Left lung (tissue), 10 donors: ENCODE results near the gene IGF2. TPM values are rescaled to one million over a fixed set of nuclear protein-coding genes. Genes with fewer than 3 reads are reported as not detected.

Source experiments
- ATAC-seq: fragments of 200-7000 bp; cut with Tn5 transposase; one replicate; pipeline ENCODE4 v1.9.1; 2020; ENCODE audit warnings: moderate library complexity
- DNase-seq, 4 donors: peaks; one replicate each; pipeline ENCODE4 v3.0.0-alpha.2; 2013 to 2020
- H3K27ac ChIP-seq, 2 donors: fragments of 200-600 bp; sonication (generic) in 1 of 2; one replicate each; pipeline versions ENCODE4 v1.5.0 to v1.8.0; 2020 to 2021
- H3K27me3 ChIP-seq, 2 donors: fragments of 200-600 bp; sonication (generic) in 1 of 2; one replicate each; pipeline versions ENCODE4 v1.5.0 to v1.8.0; 2020 to 2021
- H3K36me3 ChIP-seq, 2 donors: fragments of 200-600 bp; sonication (generic) in 1 of 2; one replicate each; pipeline versions ENCODE4 v1.5.0 to v1.8.0; 2020 to 2021
- H3K4me1 ChIP-seq, 2 donors: fragments of 200-600 bp; one replicate each; pipeline ENCODE4 v1.8.0; 2021
- H3K4me3 ChIP-seq, 2 donors: fragments of 200-600 bp; sonication (generic) in 1 of 2; one replicate each; pipeline versions ENCODE4 v1.5.0 to v1.8.0; 2020 to 2021; ENCODE audit warnings: mild to moderate bottlenecking in 1 of 2
- H3K9me3 ChIP-seq, 2 donors: fragments of 200-600 bp; sonication (generic) in 1 of 2; one replicate each; pipeline versions ENCODE4 v1.5.0 to v1.8.0; 2020 to 2021
- intact Hi-C, 2 donors: fragments of 100-400 bp; cut with DNase I; formaldehyde crosslinking; loops; one replicate each; pipeline versions ENCODE4 v1.11.2 to v1.14.2; 2022
- polyA plus RNA-seq, 6 donors: library from polyadenylated mRNA; unstranded; fragments of 120-200 nt; gene quantifications; one replicate each; pipeline ENCODE4 v1.2.1, GENCODE V29; 2013; ENCODE audit not compliant: insufficient read length in 6 of 6
- total RNA-seq, 2 donors: library from RNA; stranded (reverse); fragmentation: NEBNext Ultra II Directional; extraction: Animal tissue kit (Norgen Biotek cat#: 25700); gene quantifications; one replicate each; pipeline ENCODE4 v1.2.1, GENCODE V29; 2021
- TF ChIP-seq, protein P1 (sequence below), 2 donors: fragments of 200-600 bp; sonication (generic) in 1 of 2; IDR thresholded peaks; one replicate each; pipeline versions ENCODE4 v1.5.0 to v1.8.0; 2021; ENCODE audit warnings: antibody characterized with exemption in 2 of 2
- donor health status: DM: no; HTN: yes; CAD: no.
- donor health status: DM: no; HTN: no; CAD: no.

IGF2 gene
- total and polyA plus RNA-seq, 8 donors: 12.0 to 118 (median 92.1) TPM

DNA sequence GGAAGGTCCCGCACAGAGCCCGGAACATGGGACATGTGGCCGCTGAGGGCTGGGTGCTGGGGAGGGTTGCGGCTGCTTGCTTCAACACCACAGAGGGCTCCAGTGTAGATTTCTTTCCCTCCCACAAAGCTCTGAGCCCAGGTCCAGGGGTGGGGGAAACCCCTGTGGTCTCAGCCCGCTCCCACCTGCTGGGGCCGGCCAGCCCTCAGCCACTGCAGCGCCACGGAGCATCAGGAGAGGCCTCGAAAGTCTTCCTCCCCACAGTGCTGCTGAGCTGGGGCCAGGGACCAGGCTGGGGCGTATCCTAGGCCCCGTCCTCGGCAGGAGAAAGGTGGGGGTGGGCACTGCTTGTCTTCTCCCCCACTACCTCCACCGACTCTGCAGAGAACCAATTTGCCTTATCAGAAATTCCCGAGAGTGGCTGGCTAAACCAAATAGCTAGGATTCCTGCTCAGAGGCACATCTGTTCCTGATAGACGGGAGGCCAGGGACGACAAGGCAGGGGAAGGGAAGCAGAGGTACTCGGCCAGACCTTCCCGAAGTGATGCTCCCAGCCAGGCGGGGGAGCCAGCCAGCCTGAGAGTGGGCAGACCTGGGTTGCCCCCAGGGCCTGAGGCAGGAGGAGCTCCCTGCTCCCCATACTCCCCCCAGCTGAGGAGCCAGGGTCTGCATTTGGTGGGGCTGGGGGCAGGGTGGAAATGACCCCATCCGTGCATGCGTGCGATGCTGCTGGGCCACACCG is 18.7 kb downstream of the IGF2 start:
- Histone ChIP-seq H3K27me3 (peaks cover 0 to 38% of the 10 kb centered on the region in 2 donors), H3K36me3 (no peaks in the 10 kb centered on the region), H3K27ac (no peak overlapping the region), H3K4me1 (no peaks in the 10 kb centered on the region), H3K4me3 (no peak overlapping the region), H3K9me3 (peaks cover 0 to 14% of the 10 kb centered on the region in 2 donors)
- no peak for ATAC-seq
- peak in 1 of 4 donors; percentile 57 for DNase-seq
- intact Hi-C loops: no loop called here
- TF ChIP-seq, protein P1, sequence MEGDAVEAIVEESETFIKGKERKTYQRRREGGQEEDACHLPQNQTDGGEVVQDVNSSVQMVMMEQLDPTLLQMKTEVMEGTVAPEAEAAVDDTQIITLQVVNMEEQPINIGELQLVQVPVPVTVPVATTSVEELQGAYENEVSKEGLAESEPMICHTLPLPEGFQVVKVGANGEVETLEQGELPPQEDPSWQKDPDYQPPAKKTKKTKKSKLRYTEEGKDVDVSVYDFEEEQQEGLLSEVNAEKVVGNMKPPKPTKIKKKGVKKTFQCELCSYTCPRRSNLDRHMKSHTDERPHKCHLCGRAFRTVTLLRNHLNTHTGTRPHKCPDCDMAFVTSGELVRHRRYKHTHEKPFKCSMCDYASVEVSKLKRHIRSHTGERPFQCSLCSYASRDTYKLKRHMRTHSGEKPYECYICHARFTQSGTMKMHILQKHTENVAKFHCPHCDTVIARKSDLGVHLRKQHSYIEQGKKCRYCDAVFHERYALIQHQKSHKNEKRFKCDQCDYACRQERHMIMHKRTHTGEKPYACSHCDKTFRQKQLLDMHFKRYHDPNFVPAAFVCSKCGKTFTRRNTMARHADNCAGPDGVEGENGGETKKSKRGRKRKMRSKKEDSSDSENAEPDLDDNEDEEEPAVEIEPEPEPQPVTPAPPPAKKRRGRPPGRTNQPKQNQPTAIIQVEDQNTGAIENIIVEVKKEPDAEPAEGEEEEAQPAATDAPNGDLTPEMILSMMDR (IDR thresholded peaks at IDR 0.05): no peak

DNA sequence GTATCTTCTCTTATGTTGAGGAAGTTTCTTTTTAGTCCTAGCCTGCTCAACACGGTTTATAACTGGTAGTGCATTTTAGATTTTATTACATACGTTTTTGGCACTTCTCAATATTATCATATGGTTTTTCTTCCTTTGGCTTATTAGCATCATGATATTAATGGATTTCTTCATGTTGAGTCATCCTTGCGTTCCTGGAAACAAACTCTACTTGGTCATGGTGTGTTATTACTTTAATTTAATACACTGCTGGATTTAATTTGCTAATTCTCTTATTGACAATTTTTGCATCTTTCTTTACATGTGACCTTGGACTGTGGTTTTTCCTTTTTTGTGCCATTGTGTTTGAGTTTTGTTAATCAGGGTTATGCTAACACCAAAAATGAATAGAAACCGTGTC is 20.5 kb downstream of the IGF2 start:
- H3K4me1 ChIP-seq: no peaks in the 10 kb centered on the region
- no peaks in the 10 kb centered on the region for H3K36me3 ChIP-seq
- no peak for ATAC-seq
- H3K4me3 ChIP-seq: no peak overlapping the region
- peaks cover 0 to 14% of the 10 kb centered on the region in 2 donors for H3K9me3 ChIP-seq
- TF ChIP-seq, protein P1 (IDR thresholded peaks at IDR 0.05): no peak
- no peak for DNase-seq
- no peak overlapping the region for H3K27ac ChIP-seq
- intact Hi-C loops: no loop called here
- peaks cover 0 to 38% of the 10 kb centered on the region in 2 donors for H3K27me3 ChIP-seq

DNA sequence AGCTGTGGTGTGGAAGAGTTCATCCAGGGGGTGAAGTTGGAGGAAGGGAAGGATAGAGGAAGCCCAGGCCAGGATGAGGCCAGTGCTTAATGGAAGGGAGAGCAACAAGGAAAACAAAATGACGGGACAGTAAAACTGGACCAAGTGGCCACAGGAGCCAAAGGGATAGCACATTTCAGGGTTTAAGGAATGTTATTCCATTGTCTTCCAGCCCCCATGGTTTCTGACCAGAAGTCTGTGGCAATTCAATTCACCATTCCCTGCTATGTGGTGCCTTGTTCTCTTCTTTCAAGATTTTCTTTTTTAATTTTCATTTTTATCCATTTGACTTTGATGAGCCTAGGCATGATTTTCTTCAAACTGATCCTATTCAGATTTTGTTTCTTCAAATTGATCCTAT is 22.5 kb downstream of the IGF2 start:
- TF ChIP-seq, protein P1 (IDR thresholded peaks at IDR 0.05): no peak
- H3K9me3 ChIP-seq: peaks cover 0 to 14% of the 10 kb centered on the region in 2 donors
- H3K4me3 ChIP-seq: no peak overlapping the region
- ATAC-seq (no peak), DNase-seq (no peak)
- no peak overlapping the region for H3K27ac ChIP-seq
- intact Hi-C loops: no loop called here
- H3K36me3 ChIP-seq: no peaks in the 10 kb centered on the region
- H3K27me3 ChIP-seq: peaks cover 0 to 20% of the 10 kb centered on the region in 2 donors
- H3K4me1 ChIP-seq: no peaks in the 10 kb centered on the region

DNA sequence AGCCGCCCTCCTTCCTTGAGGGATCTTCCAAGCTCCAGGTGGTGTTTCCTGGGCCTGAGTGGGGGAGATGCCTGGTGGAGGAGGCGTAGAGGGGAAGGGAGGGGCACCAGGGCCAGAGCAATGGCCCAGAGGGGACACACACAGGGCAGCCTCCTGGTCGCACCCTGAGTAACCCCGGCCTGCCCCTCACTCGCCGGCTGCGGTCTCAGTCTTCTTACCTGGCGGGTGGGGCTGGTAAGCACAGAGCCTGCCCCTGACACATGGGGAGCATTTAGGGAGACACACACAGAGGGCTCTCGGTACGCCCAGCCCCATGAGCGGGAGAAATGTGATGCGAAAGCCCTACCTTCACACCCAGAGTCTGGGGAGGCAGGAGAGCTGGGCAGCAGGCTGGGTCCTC is 23.9 kb downstream of the IGF2 start:
- Histone ChIP-seq H3K4me3 (no peak overlapping the region), H3K27ac (no peak overlapping the region), H3K9me3 (peaks cover 0 to 14% of the 10 kb centered on the region in 2 donors), H3K4me1 (no peaks in the 10 kb centered on the region), H3K36me3 (no peaks in the 10 kb centered on the region), H3K27me3 (peaks cover 0 to 6% of the 10 kb centered on the region in 2 donors)
- TF ChIP-seq, protein P1 (IDR thresholded peaks at IDR 0.05): no peak
- intact Hi-C loops: no loop called here
- DNase-seq: peak in 1 of 4 donors; percentile 57
- no peak for ATAC-seq

DNA sequence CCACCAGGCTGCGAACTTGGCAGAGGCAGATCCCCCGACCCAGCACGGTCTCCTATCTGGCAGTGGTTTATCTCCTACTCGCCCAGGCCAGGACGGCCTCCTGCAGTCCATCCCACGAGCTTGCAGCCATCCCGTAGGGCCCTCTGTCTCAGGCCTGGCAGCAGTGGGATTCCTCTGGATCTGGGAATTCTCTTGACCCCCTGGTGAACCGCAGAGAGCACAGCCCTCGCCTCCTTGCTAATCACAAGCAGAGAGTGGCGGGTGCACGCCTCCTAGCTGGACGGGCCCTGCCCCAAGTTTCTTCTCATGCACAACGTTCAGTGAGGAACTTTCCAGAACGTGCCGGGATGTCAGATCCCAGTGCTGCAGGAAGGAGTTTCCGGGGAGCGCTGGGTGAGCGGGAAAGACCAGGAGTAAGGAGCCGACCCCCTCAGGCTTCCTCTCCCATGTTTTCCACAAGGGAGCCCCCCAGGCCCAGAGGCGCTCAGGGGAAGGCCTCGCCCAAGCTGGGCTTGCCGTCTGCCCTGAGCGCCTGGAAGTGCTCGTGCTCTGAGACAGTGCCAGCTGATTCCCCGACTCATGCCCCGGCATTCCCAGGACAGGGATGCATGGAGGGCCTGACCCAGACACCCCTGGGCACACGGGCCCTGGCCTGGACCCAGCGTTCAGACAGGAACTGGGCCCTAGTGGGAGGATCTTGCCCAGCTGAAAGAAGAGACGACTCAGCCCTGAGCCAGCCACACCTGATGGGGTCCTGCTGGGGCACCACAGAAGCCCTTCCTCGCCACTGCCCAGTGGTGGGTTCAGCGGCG is 24.6 kb downstream of the IGF2 start:
- Histone ChIP-seq H3K4me3 (no peak overlapping the region), H3K9me3 (peaks cover 0 to 14% of the 10 kb centered on the region in 2 donors), H3K27me3 (peaks cover 0 to 5% of the 10 kb centered on the region in 2 donors), H3K27ac (no peak overlapping the region), H3K4me1 (no peaks in the 10 kb centered on the region), H3K36me3 (no peaks in the 10 kb centered on the region)
- peak in 1 of 4 donors; percentile 60 for DNase-seq
- intact Hi-C loops: no loop called here
- TF ChIP-seq, protein P1 (IDR thresholded peaks at IDR 0.05): no peak
- no peak for ATAC-seq
